BE2C (cell line): Measurements from ENCODE around the gene PAX5.
"Not testable (repeated sequence)": the region's sequence is repeated elsewhere in the genome, so short reads cannot be mapped to it uniquely, and the experiment has no call there.

Experiments used
- DNase-seq: peaks from one replicate; pipeline ENCODE4 v3.0.0-alpha.2; 2020
- H3K27me3 ChIP-seq: fragments of 250-450 bp; sonication (Bioruptor Pico); 2 replicates; pipeline ENCODE4 v1.5.1; 2020; ENCODE audit warnings: mild to moderate bottlenecking
- H3K36me3 ChIP-seq: fragments of 250-450 bp; sonication (Bioruptor Pico); 2 replicates; pipeline ENCODE4 v1.5.1; 2020; ENCODE audit warnings: mild to moderate bottlenecking
- H3K4me1 ChIP-seq: fragments of 250-450 bp; sonication (Bioruptor Pico); 2 replicates; pipeline ENCODE4 v1.5.1; 2020
- H3K4me3 ChIP-seq: 2 replicates; pipeline ENCODE4 v1.5.1; 2011; ENCODE audit warnings: low read depth, low read length
- H3K9me3 ChIP-seq: fragments of 250-450 bp; sonication (Bioruptor Pico); 2 replicates; pipeline ENCODE4 v1.5.1; 2020
- TF ChIP-seq, protein P1 (sequence below): IDR thresholded peaks from 2 replicates; pipeline ENCODE4 v1.5.1; 2012; ENCODE audit warnings: mild to moderate bottlenecking, low read depth, low read length

PAX5 gene

GRCh38 chr9:36874261-36874660, 159.8 kb downstream of the PAX5 start:
- Histone ChIP-seq H3K4me3 (no peak overlapping the region), H3K36me3 (no peaks in the 10 kb centered on the region; the same call in 1 of the 2 replicates), H3K4me1 (no peaks in the 10 kb centered on the region), H3K9me3 (no peaks in the 10 kb centered on the region), H3K27me3 (no peaks in the 10 kb centered on the region)
- no peak for DNase-seq
- TF ChIP-seq, protein P1, sequence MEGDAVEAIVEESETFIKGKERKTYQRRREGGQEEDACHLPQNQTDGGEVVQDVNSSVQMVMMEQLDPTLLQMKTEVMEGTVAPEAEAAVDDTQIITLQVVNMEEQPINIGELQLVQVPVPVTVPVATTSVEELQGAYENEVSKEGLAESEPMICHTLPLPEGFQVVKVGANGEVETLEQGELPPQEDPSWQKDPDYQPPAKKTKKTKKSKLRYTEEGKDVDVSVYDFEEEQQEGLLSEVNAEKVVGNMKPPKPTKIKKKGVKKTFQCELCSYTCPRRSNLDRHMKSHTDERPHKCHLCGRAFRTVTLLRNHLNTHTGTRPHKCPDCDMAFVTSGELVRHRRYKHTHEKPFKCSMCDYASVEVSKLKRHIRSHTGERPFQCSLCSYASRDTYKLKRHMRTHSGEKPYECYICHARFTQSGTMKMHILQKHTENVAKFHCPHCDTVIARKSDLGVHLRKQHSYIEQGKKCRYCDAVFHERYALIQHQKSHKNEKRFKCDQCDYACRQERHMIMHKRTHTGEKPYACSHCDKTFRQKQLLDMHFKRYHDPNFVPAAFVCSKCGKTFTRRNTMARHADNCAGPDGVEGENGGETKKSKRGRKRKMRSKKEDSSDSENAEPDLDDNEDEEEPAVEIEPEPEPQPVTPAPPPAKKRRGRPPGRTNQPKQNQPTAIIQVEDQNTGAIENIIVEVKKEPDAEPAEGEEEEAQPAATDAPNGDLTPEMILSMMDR, result no peak

DNA sequence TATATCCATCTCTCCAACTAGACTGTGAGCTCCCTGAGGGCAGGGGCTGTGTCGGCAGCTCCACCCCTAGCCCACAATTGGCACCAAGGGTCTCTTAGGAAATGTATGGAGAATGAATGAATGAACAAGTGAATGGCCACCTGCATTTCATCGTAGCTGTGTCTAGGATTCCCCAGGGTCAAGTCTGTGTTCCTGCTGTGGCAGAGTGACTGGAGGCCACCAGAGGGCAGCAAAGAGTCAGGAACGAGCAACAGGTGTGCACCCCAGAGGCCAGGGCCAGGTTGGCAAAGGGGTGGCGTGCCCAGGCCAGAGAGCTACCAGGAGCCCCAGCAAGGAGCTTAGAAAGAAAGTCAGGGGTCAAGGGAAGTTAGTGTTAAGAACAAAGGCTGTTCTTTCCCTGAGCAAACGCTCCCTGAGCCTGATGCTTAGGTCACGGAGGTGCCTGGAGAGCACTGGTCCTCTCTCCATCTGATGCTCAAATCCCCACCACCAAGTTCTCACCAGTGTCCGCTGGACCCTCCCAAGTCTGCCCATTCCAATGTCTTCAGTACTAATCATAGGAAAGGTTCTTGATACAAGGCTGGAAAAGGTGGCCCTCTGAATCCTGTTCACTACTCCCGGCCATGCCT, 160.7 kb downstream of the PAX5 start:
- Histone ChIP-seq H3K4me3 (no peak overlapping the region), H3K9me3 (no peaks in the 10 kb centered on the region), H3K4me1 (no peaks in the 10 kb centered on the region), H3K27me3 (no peaks in the 10 kb centered on the region), H3K36me3 (no peaks in the 10 kb centered on the region; the same call in 1 of the 2 replicates)
- DNase-seq, result peak; percentile 71
- TF ChIP-seq, protein P1, result peak; percentile 91

GRCh38 chr9:36872641-36873040, 161.4 kb downstream of the PAX5 start:
- no peaks in the 10 kb centered on the region for H3K9me3 ChIP-seq
- H3K36me3 ChIP-seq, result no peaks in the 10 kb centered on the region; the same call in 1 of the 2 replicates
- TF ChIP-seq, protein P1, result no peak
- no peaks in the 10 kb centered on the region for H3K4me1 ChIP-seq
- H3K4me3 ChIP-seq, result no peak overlapping the region
- no peak for DNase-seq
- no peaks in the 10 kb centered on the region for H3K27me3 ChIP-seq

- H3K27me3 ChIP-seq, result no peaks in the 10 kb centered on the region
- no peaks in the 10 kb centered on the region for H3K4me1 ChIP-seq
- no peak overlapping the region for H3K4me3 ChIP-seq
- TF ChIP-seq, protein P1, result no peak
- H3K9me3 ChIP-seq, result no peaks in the 10 kb centered on the region
- no peaks in the 10 kb centered on the region for H3K36me3 ChIP-seq
- DNase-seq, result no peak
Observed at GRCh38 chr9:36871606-36872005, 162.5 kb downstream of the PAX5 start.

DNA sequence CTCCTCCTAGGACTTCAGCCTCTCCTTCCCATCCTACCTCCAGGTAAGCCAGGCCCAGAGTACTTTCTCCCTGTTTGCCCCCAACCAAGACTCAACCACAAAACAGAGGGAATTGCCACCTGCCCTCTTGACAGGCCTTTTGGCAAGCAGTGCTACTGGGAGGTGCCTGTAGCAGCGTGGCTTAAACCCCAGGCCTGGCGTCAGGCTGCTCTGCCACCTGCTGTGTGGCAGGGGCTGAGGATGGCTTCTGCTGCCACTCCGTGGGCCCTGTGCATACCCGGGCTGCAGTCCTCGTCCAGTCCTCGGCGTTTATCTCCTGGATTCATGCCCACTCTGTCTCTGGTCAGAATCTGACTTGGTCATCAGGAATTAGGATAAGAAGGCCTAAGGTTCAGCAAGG, 163.1 kb downstream of the PAX5 start:
- H3K4me3 ChIP-seq, result no peak overlapping the region
- no peaks in the 10 kb centered on the region for H3K4me1 ChIP-seq
- no peak for DNase-seq
- H3K9me3 ChIP-seq, result no peaks in the 10 kb centered on the region
- no peaks in the 10 kb centered on the region for H3K27me3 ChIP-seq
- TF ChIP-seq, protein P1, result no peak
- no peaks in the 10 kb centered on the region; the same call in 1 of the 2 replicates for H3K36me3 ChIP-seq

DNA sequence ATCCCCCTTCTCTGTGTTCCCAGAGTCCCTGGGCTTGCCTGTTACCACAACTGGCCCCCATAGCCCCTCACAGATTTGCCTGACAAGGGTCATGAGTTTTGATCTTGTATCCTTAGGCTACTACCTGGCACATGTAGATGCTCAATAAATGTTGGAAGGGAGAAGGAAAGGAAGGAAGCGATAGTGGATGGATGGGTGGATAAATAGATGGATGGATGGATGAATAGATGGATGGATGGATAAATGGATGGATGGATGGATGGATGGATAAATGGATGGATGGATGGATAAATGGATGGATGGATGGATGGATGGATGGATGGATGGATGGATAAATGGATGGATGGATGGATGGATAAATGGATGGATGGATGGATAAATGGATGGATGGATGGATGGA, 164.5 kb downstream of the PAX5 start:
- H3K36me3 ChIP-seq, result not testable (repeated sequence)

More for the DNA sequence above, 164.5 kb downstream of the PAX5 start:
- not testable (repeated sequence) for DNase-seq, H3K4me1 ChIP-seq, H3K4me3 ChIP-seq, H3K27me3 ChIP-seq, H3K9me3 ChIP-seq
